Astrocyte (in vitro differentiated cells and primary cell): ENCODE results near the gene ASB14.

Experiments used
- CTCF ChIP-seq: IDR thresholded peaks from 2 replicates; pipeline ENCODE4 v1.5.1; 2011; ENCODE audit warnings: low read depth, mild to moderate bottlenecking, inconsistent platforms, low read length, moderate library complexity; ENCODE audit not compliant: insufficient read depth
- EZH2 ChIP-seq: IDR thresholded peaks from 2 replicates; pipeline ENCODE4 v1.6.1; 2012; ENCODE audit warnings: mild to moderate bottlenecking, low read length, inconsistent platforms; ENCODE audit not compliant: insufficient read depth

- TF ChIP-seq CTCF (no peak), EZH2 (no peak)
Observed at GRCh38 chr3:57226176-57226575, 66.3 kb downstream of the ASB14 start.
